ENCODE measurements around the gene DDX17. TPM values are rescaled to one million over a fixed set of nuclear protein-coding genes. Genes with fewer than 3 reads are reported as not detected.

DDX17 gene
- total and polyA plus RNA-seq, 9 donors = 215 to 602 (median 487) TPM

DNA sequence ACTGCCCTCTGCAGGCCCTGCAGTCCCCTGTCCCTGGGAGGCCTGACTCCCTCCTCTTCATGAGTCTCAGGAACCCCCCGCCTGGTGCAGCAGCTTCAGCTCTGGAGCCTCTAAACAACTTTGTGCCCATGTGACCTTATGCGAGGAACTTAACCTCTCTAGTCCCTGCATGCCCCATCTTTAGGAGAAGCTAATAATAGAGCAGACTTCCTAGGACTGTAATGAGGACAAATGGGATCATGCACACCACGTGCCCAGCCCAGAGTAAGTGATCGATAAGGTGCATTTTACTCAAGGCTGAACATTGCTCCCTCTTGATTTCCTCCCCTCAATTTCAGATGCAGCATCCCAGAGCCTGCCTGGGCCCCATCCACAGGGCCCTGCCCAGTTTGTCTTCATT, 70.1 kb downstream of the DDX17 start:
- no peak for DNase-seq
- no peaks in the 10 kb centered on the region for H3K27me3 ChIP-seq
- intact Hi-C loops (cut with DNase I) = no loop called here
- no peaks in the 10 kb centered on the region for H3K9me3 ChIP-seq
- 51 to 65% (median 52%) methylated on average over 4 of the region's 4 CpGs for WGBS, 3 donors
- no peak overlapping the region for H3K27ac ChIP-seq
- H3K4me1 ChIP-seq (ENCODE audit: insufficient read depth) = no peaks in the 10 kb centered on the region
- H3K4me3 ChIP-seq = no peak overlapping the region
- no peaks in the 10 kb centered on the region for H3K36me3 ChIP-seq
- TF ChIP-seq, protein P1, sequence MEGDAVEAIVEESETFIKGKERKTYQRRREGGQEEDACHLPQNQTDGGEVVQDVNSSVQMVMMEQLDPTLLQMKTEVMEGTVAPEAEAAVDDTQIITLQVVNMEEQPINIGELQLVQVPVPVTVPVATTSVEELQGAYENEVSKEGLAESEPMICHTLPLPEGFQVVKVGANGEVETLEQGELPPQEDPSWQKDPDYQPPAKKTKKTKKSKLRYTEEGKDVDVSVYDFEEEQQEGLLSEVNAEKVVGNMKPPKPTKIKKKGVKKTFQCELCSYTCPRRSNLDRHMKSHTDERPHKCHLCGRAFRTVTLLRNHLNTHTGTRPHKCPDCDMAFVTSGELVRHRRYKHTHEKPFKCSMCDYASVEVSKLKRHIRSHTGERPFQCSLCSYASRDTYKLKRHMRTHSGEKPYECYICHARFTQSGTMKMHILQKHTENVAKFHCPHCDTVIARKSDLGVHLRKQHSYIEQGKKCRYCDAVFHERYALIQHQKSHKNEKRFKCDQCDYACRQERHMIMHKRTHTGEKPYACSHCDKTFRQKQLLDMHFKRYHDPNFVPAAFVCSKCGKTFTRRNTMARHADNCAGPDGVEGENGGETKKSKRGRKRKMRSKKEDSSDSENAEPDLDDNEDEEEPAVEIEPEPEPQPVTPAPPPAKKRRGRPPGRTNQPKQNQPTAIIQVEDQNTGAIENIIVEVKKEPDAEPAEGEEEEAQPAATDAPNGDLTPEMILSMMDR (IDR thresholded peaks at IDR 0.05) = no peak
- TF ChIP-seq EP300 (IDR thresholded peaks at IDR 0.05) (no peak), POLR2A (IDR thresholded peaks at IDR 0.05) (no peak)

DNA sequence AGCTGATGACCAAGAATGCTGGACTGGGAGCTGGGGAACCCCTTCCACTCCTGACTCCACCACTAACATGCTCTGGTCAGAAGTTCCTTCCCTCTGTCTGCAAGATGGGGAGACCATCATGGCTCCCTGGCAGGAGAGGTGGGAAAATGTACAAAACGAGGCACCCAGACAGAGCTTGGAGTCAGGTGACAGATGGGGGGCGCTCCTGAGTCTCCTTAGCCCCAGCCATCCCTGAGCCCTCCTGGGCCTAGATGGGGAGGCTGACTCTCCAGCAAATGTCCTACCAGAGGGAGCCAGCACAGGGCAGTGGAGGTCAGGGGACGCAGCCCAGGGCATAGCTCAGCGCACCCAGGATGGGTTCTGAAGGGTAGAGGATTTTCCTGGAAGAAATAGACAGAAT, 71.1 kb downstream of the DDX17 start:
- TF ChIP-seq POLR2A (IDR thresholded peaks at IDR 0.05) (no peak), EP300 (IDR thresholded peaks at IDR 0.05) (no peak)
- TF ChIP-seq, protein P1 (IDR thresholded peaks at IDR 0.05) = no peak

DNA sequence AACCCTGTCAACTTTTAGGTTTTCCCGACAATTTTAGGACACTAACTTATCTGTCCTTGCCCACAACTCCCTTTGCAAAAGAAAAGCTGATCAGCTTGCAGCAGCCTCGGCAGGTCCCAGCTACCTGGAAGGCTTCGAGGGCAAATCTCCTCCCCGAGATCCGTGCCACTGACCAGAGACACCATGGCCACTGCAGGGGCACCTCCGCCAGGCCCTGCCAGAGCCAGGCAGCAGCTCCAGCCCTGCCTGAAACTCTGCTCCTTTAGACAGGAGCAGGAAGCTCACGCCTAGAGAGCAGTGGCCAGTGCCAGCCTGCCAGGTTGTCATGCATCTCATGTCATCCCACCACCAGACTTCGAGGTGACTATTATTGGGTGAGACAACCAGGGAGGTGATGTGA, 72.2 kb downstream of the DDX17 start:
- TF ChIP-seq, protein P1 (IDR thresholded peaks at IDR 0.05) = no peak
- TF ChIP-seq POLR2A (IDR thresholded peaks at IDR 0.05) (no peak), EP300 (IDR thresholded peaks at IDR 0.05) (no peak)
- no peak for DNase-seq
- Histone ChIP-seq H3K36me3 (no peaks in the 10 kb centered on the region), H3K27me3 (no peaks in the 10 kb centered on the region), H3K27ac (no peak overlapping the region), H3K4me1 (ENCODE audit: insufficient read depth) (no peaks in the 10 kb centered on the region), H3K4me3 (no peak overlapping the region), H3K9me3 (no peaks in the 10 kb centered on the region)
- 82 to 88% (median 84%) methylated on average over 8 of the region's 8 CpGs for WGBS, 3 donors
- intact Hi-C loops (cut with DNase I) = loop anchor here in 1 of 4 donors (5.0 kb wide), 1 partner anchor 272 kb away; no protein-coding TSS in a partner anchor

More for the DNA sequence above, 71.1 kb downstream of the DDX17 start:
- Histone ChIP-seq H3K4me3 (no peak overlapping the region), H3K27me3 (no peaks in the 10 kb centered on the region), H3K36me3 (no peaks in the 10 kb centered on the region), H3K9me3 (no peaks in the 10 kb centered on the region), H3K27ac (no peak overlapping the region), H3K4me1 (ENCODE audit: insufficient read depth) (no peaks in the 10 kb centered on the region)
- 74 to 83% (median 75%) methylated on average over 4 of the region's 4 CpGs for WGBS, 3 donors
- intact Hi-C loops (cut with DNase I) = no loop called here
- no peak for DNase-seq

Other genes with a start within 250 kb of the DDX17 start
- 10 to 100 TPM; 24.9 to 48.3 (median 38.6) TPM for gene TMEM184B, start 233.3 kb downstream of the DDX17 start, total RNA-seq
- 10 to 100 TPM; 15.3 to 30.3 TPM for gene TMEM184B, start 233.3 kb downstream of the DDX17 start, polyA plus RNA-seq
- gene CSNK1E, start 188.9 kb downstream of the DDX17 start, total RNA-seq = 100 to 1,000 TPM in 5 of 7 donors, 10 to 100 TPM in 2; 73.2 to 161 (median 105) TPM
- 100 to 1,000 TPM in 1 of 2 donors, 10 to 100 TPM in 1; 61.4 to 135 TPM for gene CSNK1E, start 188.9 kb downstream of the DDX17 start, polyA plus RNA-seq
- gene KCNJ4, start 51.1 kb downstream of the DDX17 start, total RNA-seq = under 1 TPM in 1 of 7 donors, not detected in 6; 0.62 TPM
- under 1 TPM in 1 of 2 donors, not detected in 1; 0.02 TPM for gene KCNJ4, start 51.1 kb downstream of the DDX17 start, polyA plus RNA-seq
- gene KDELR3, start 38.2 kb downstream of the DDX17 start, total RNA-seq = 1 to 10 TPM in 6 of 7 donors, under 1 TPM in 1; 0.81 to 8.3 (median 2.3) TPM
- 10 to 100 TPM in 1 of 2 donors, 1 to 10 TPM in 1; 2.4 to 26.9 TPM for gene KDELR3, start 38.2 kb downstream of the DDX17 start, polyA plus RNA-seq
- gene DMC1, start 63.9 kb upstream of the DDX17 start, total RNA-seq = 10 to 100 TPM in 1 of 7 donors, 1 to 10 TPM in 5, under 1 TPM in 1; 0.95 to 12.2 (median 2.1) TPM
- 1 to 10 TPM in 1 of 2 donors, under 1 TPM in 1; 0.82 to 2.1 TPM for gene DMC1, start 63.9 kb upstream of the DDX17 start, polyA plus RNA-seq
- 1 to 10 TPM in 6 of 7 donors, under 1 TPM in 1; 1.00 to 7.4 (median 2.5) TPM for gene FAM227A, start 150.1 kb upstream of the DDX17 start, total RNA-seq
- gene FAM227A, start 150.1 kb upstream of the DDX17 start, polyA plus RNA-seq = under 1 TPM; 0.72 to 0.76 TPM
- 10 to 100 TPM; 15.5 to 45.2 (median 35.0) TPM for gene CBY1, start 150.3 kb upstream of the DDX17 start, total RNA-seq
- 10 to 100 TPM; 54.0 to 84.0 TPM for gene CBY1, start 150.3 kb upstream of the DDX17 start, polyA plus RNA-seq
- 10 to 100 TPM; 30.0 to 68.3 (median 57.7) TPM for gene TOMM22, start 175.6 kb upstream of the DDX17 start, total RNA-seq
- gene TOMM22, start 175.6 kb upstream of the DDX17 start, polyA plus RNA-seq = 10 to 100 TPM; 30.6 to 96.3 TPM
- gene JOSD1, start 194.6 kb upstream of the DDX17 start, total RNA-seq = 100 to 1,000 TPM in 1 of 7 donors, 10 to 100 TPM in 6; 43.1 to 138 (median 48.7) TPM
- 10 to 100 TPM; 33.6 to 55.2 TPM for gene JOSD1, start 194.6 kb upstream of the DDX17 start, polyA plus RNA-seq
- 10 to 100 TPM; 40.5 to 71.3 (median 62.3) TPM for gene GTPBP1, start 199.6 kb upstream of the DDX17 start, total RNA-seq
- gene GTPBP1, start 199.6 kb upstream of the DDX17 start, polyA plus RNA-seq = 10 to 100 TPM; 16.9 to 29.8 TPM
- 100 to 1,000 TPM; 152 to 311 (median 205) TPM for gene SUN2, start 249.7 kb upstream of the DDX17 start, total RNA-seq
- gene SUN2, start 249.7 kb upstream of the DDX17 start, polyA plus RNA-seq = 100 to 1,000 TPM in 1 of 2 donors, 10 to 100 TPM in 1; 21.2 to 156 TPM